HEK293 (cell line): ENCODE data around the gene LRP1.

Source experiments
- CTCF ChIA-PET: fragments of 350-600 bp; formaldehyde crosslinking; extraction: SDS; loops from one replicate; lab custom pipeline; 2021; ENCODE audit warnings: antibody characterized with exemption; lab: Yijun Ruan, JAX
- POLR2A ChIA-PET: fragments of 300-600 bp; formaldehyde crosslinking; extraction: SDS; loops from one replicate; lab custom pipeline; 2020; ENCODE audit warnings: antibody characterized with exemption, inconsistent platforms; lab: Yijun Ruan, JAX
- H3K27ac ChIP-seq: fragments of 200-500 bp; sonication (Bioruptor generic); 2 replicates; pipeline ENCODE4 v1.5.1; 2014; ENCODE audit warnings: low read depth, low read length, control low read depth, inconsistent platforms; ENCODE audit errors: extremely low read depth
- H3K36me3 ChIP-seq, 2 experiments: fragments of 200-500 bp in 1 of 2; sonication (Bioruptor generic) in 1 of 2; 1 replicate in 1 of 2; 2 replicates in 1 of 2; pipeline ENCODE4 v1.5.1; 2014 to 2017; ENCODE audit warnings: inconsistent platforms in 2 of 2, low read length in 2 of 2; ENCODE audit not compliant: control insufficient read depth in 2 of 2, insufficient read depth in 1 of 2
- H3K4me1 ChIP-seq: fragments of 200-500 bp; sonication (Bioruptor generic); 2 replicates; pipeline ENCODE4 v1.5.1; 2014; ENCODE audit warnings: mild to moderate bottlenecking, low read length, inconsistent platforms; ENCODE audit not compliant: control insufficient read depth, insufficient read depth
- H3K4me3 ChIP-seq: 2 replicates; pipeline ENCODE4 v1.5.1; 2011; ENCODE audit warnings: low read depth, mild to moderate bottlenecking, control low read depth, low read length, moderate library complexity
- H3K9me3 ChIP-seq: fragments of 200-500 bp; sonication (Bioruptor generic); 2 replicates; pipeline ENCODE4 v1.5.1; 2014; ENCODE audit warnings: low read depth, low read length, inconsistent platforms; ENCODE audit not compliant: control insufficient read depth, insufficient read depth
- GLIS1 ChIP-seq: fragments of 450-650 bp; formaldehyde crosslinking; IDR thresholded peaks from 2 replicates; pipeline ENCODE4 v1.5.1; 2016; ENCODE audit warnings: missing biosample characterization, missing genetic modification characterization
- PRDM1 ChIP-seq: fragments of 450-650 bp; formaldehyde crosslinking; IDR thresholded peaks from 2 replicates; pipeline ENCODE4; 2016; ENCODE audit warnings: missing biosample characterization, missing genetic modification characterization
- SALL2 ChIP-seq: fragments of 450-650 bp; formaldehyde crosslinking; IDR thresholded peaks from 2 replicates; pipeline ENCODE4 v1.5.0; 2017; ENCODE audit warnings: missing biosample characterization, mild to moderate bottlenecking, missing genetic modification characterization, borderline replicate concordance
- TSHZ1 ChIP-seq: fragments of 450-650 bp; formaldehyde crosslinking; IDR thresholded peaks from 2 replicates; pipeline ENCODE4 v1.5.1; 2016; ENCODE audit warnings: missing biosample characterization, missing genetic modification characterization, borderline replicate concordance
- ZBTB6 ChIP-seq: fragments of 450-650 bp; formaldehyde crosslinking; IDR thresholded peaks from 2 replicates; pipeline ENCODE4 v1.5.1; 2017; ENCODE audit warnings: missing biosample characterization, missing genetic modification characterization
- ZFP69B ChIP-seq: fragments of 450-650 bp; formaldehyde crosslinking; IDR thresholded peaks from 2 replicates; pipeline ENCODE4 v1.5.1; 2016; ENCODE audit warnings: missing biosample characterization, missing genetic modification characterization
- ZNF16 ChIP-seq: fragments of 450-650 bp; formaldehyde crosslinking; IDR thresholded peaks from 2 replicates; pipeline ENCODE4 v1.5.1; 2016; ENCODE audit warnings: low read depth, missing biosample characterization, missing genetic modification characterization
- ZNF175 ChIP-seq: fragments of 450-650 bp; formaldehyde crosslinking; IDR thresholded peaks from 2 replicates; pipeline ENCODE4 v1.5.1; 2016; ENCODE audit warnings: missing biosample characterization, missing genetic modification characterization
- ZNF184 ChIP-seq: fragments of 450-650 bp; IDR thresholded peaks from 2 replicates; pipeline ENCODE4 v1.5.1; 2018; ENCODE audit warnings: missing biosample characterization, mild to moderate bottlenecking, missing genetic modification characterization
- ZNF2 ChIP-seq: fragments of 450-650 bp; formaldehyde crosslinking; IDR thresholded peaks from 2 replicates; pipeline ENCODE4 v1.5.1; 2016; ENCODE audit warnings: missing biosample characterization, missing genetic modification characterization
- ZNF280C ChIP-seq: fragments of 450-650 bp; formaldehyde crosslinking; IDR thresholded peaks from 2 replicates; pipeline ENCODE4 v1.5.1; 2016; ENCODE audit warnings: missing biosample characterization, missing genetic modification characterization
- ZNF362 ChIP-seq: fragments of 450-650 bp; formaldehyde crosslinking; IDR thresholded peaks from 2 replicates; pipeline ENCODE4 v1.5.1; 2016; ENCODE audit warnings: missing biosample characterization, missing genetic modification characterization
- ZXDB ChIP-seq: fragments of 450-650 bp; formaldehyde crosslinking; IDR thresholded peaks from 2 replicates; pipeline ENCODE4 v1.5.1; 2016; ENCODE audit warnings: missing biosample characterization, missing genetic modification characterization
- TF ChIP-seq, protein P1 (sequence below): fragments of 450-650 bp; formaldehyde crosslinking; IDR thresholded peaks from 2 replicates; pipeline ENCODE4; 2016; ENCODE audit warnings: missing biosample characterization, missing genetic modification characterization
- TF ChIP-seq, protein P2 (sequence below): fragments of 450-650 bp; formaldehyde crosslinking; IDR thresholded peaks from 2 replicates; pipeline ENCODE4 v1.5.1; 2016; ENCODE audit warnings: missing biosample characterization, missing genetic modification characterization

Gene LRP1

DNA sequence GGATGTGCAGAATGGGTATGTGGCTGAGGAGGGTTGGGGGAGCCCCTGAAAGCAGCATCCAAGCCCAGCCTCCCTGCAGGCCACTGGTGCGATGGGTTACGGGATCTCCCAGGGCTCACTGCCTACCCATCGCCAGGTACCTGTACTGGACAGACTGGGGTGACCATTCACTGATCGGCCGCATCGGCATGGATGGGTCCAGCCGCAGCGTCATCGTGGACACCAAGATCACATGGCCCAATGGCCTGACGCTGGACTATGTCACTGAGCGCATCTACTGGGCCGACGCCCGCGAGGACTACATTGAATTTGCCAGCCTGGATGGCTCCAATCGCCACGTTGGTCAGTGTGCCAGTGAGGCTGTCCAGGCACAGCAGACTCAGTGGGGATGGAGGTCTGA, 70.0 kb downstream of the LRP1 start:
- Histone ChIP-seq H3K4me1 (no peaks in the 10 kb centered on the region), H3K27ac (no peak overlapping the region), H3K4me3 (no peak overlapping the region), H3K36me3 (peaks cover 0 to 98% of the 10 kb centered on the region in 2 experiments; a peak in 1 of 3 replicates), H3K9me3 (no peaks in the 10 kb centered on the region)
- CTCF ChIA-PET, result interaction anchor here (2.3 kb wide), 1 partner anchor 16 kb away, joined by 9 read pairs; no protein-coding TSS in a partner anchor
- no peak for TF ChIP-seq ZNF2
- TF ChIP-seq ZFP69B (tag by site-specific recombination), result no peak
- TF ChIP-seq ZNF175 (tag by site-specific recombination), result no peak
- TF ChIP-seq, protein P1, sequence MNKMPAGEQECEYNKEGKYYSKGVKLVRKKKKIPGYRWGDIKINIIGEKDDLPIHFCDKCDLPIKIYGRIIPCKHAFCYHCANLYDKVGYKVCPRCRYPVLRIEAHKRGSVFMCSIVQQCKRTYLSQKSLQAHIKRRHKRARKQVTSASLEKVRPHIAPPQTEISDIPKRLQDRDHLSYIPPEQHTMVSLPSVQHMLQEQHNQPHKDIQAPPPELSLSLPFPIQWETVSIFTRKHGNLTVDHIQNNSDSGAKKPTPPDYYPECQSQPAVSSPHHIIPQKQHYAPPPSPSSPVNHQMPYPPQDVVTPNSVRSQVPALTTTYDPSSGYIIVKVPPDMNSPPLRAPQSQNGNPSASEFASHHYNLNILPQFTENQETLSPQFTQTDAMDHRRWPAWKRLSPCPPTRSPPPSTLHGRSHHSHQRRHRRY (tag by site-specific recombination), result no peak
- no peak for TF ChIP-seq TSHZ1 (tag by site-specific recombination)
- TF ChIP-seq SALL2 (tag by site-specific recombination), result no peak
- TF ChIP-seq ZNF362, result no peak
- TF ChIP-seq, protein P2, sequence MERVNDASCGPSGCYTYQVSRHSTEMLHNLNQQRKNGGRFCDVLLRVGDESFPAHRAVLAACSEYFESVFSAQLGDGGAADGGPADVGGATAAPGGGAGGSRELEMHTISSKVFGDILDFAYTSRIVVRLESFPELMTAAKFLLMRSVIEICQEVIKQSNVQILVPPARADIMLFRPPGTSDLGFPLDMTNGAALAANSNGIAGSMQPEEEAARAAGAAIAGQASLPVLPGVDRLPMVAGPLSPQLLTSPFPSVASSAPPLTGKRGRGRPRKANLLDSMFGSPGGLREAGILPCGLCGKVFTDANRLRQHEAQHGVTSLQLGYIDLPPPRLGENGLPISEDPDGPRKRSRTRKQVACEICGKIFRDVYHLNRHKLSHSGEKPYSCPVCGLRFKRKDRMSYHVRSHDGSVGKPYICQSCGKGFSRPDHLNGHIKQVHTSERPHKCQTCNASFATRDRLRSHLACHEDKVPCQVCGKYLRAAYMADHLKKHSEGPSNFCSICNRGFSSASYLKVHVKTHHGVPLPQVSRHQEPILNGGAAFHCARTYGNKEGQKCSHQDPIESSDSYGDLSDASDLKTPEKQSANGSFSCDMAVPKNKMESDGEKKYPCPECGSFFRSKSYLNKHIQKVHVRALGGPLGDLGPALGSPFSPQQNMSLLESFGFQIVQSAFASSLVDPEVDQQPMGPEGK, result no peak
- no peak for TF ChIP-seq ZNF16 (tag by site-specific recombination)
- TF ChIP-seq ZXDB (tag by site-specific recombination), result no peak
- no peak for TF ChIP-seq PRDM1 (tag by site-specific recombination)
- no peak for TF ChIP-seq ZNF280C (tag by site-specific recombination)
- TF ChIP-seq ZBTB6 (tag by site-specific recombination), result no peak
- POLR2A ChIA-PET, result no interaction called here

- 0 out of 2 replicates have a peak, but pooled peaks have one; percentile 25 for TF ChIP-seq GLIS1 (tag by site-specific recombination)
- no peak for TF ChIP-seq ZNF184 (tag by site-specific recombination)
- TF ChIP-seq, all 188 proteins: peak for 1
- Histone ChIP-seq H3K4me1 (no peaks in the 10 kb centered on the region), H3K27ac (no peak overlapping the region), H3K9me3 (no peaks in the 10 kb centered on the region), H3K36me3 (peaks cover 0 to 98% of the 10 kb centered on the region in 2 experiments; a peak in 1 of 3 replicates), H3K4me3 (no peak overlapping the region)
- ChIA-PET CTCF (interaction anchor here (2.3 kb wide), 1 partner anchor 15 kb away, joined by 9 read pairs; no protein-coding TSS in a partner anchor), POLR2A (no interaction called here)
These were observed 70.9 kb downstream of the LRP1 start for GRCh38 chr12:57199191-57199590.
